HG02623 (cell line): Measurements from ENCODE around the gene RABGAP1L.
"Not testable (repeated sequence)": the region's sequence is repeated elsewhere in the genome, so short reads cannot be mapped to it uniquely, and the experiment has no call there.

Experiments used
- ATAC-seq: cut with Tn5 transposase; IDR thresholded peaks from one replicate; pipeline ENCODE4 v1.9.1; 2021; ENCODE audit warnings: moderate library complexity; ENCODE audit not compliant: unreplicated experiment

RABGAP1L gene

DNA sequence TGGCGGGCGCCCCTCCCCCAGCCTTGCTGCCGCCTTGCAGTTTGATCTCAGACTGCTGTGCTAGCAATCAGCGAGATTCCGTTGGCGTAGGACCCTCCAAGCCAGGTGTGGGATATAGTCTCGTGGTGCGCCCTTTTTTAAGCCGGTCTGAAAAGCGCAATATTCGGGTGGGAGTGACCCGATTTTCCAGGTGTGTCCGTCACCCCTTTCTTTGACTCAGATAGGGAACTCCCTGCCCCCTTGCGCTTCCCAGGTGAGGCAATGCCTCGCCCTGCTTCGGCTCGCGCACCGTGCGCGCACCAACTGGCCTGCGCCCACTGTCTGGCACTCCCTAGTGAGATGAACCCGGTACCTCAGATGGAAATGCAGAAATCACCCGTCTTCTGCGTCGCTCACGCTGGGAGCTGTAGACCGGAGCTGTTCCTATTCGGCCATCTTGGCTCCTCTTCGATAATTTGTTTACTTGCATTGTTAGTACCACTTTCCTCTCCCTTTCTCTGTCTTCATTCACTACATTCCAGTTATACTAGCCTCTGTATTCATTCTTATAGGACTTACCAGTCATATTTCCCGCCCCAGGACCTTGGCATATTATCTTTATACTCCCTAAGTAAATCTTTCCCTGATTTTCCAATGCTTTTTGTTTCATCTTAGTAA is 79.7 kb downstream of the RABGAP1L start:
- ATAC-seq, result not testable (repeated sequence)

GRCh38 chr1:174239541-174239940 is 80.2 kb downstream of the RABGAP1L start:
- ATAC-seq, result no peak

DNA sequence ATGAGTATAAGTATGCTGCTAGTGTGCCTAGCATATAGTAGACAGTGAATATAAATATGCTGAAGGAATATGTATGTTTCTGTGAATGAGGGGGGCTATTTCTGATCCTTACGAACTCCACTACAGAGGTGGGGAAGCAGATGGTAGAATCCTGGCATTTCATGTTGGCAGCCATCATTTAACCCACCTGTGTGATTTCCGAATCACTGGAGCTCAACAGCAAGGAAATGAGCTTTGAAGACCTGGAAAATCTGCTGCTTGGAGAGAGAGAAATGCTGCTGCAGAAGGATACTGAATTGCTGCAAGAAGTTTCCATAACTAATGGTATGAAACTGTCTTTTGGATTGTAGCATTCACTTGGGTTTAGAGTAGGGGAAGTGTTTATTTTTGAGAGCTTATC is 83.5 kb downstream of the RABGAP1L start:
- ATAC-seq, result no peak

DNA sequence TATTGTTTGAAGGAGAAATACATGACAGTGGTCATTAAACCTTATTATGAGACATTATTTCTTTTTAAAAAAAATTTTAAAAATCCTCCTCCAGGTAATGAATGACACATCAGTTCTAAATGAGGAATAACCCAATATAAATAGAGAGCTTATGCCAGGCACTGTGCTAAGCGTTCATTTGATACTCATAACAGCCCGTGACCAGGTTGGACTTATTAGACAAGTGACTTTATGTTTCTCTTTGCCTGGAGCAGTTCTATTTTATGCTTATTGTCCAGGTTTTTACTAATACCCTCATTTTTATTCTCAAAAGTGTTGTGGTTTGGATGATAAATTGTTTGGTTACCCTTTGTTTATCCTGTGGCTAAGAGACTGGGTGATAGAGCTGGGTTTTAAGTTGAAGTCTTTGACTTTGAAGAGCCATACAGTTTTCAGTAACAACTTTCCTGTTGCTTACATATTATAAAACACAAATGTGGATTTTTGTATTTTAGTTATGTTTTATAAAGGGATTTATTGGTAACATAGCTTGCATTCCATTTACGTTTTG is 84.2 kb downstream of the RABGAP1L start:
- no peak for ATAC-seq

DNA sequence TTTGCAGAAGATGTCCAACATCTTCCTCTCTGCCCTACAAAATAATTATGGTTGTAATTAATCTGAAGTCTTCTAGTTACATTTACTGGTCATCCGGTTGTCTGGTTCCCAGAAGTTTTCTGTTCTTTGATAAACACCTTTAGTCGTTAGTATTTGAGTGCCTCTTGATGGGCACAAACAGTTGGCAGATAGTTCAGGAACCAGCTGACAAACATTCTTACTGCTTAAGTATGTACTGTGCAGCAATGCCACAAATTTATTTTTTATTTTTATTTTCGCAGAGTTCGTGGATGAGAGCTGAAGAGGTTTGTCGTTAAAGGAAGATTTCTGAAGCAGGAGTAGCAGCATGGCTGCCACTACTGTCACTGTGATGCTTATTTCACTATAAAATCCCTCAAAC is 84.7 kb downstream of the RABGAP1L start:
- no peak for ATAC-seq

- no peak for ATAC-seq
These were observed 88.2 kb downstream of the RABGAP1L start for GRCh38 chr1:174247472-174247871.

DNA sequence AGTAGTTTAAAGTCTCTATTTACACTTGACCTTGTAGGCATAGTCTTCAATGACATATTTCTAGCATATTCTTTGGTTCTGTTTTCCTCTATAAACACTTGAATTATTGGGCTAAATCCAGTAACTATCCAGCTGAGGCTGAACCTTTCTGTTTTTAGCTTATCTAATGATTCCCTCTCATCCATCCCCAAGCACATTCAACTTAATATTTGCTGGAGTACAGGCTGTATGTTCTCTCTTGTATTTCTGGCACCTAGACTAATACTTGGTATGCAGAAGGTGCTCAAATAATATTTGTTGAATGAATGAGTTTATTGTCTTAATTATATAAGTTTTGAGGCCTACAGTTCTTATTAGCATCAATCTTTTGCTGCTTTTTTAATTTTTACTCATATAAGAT is 88.7 kb downstream of the RABGAP1L start:
- ATAC-seq, result no peak

DNA sequence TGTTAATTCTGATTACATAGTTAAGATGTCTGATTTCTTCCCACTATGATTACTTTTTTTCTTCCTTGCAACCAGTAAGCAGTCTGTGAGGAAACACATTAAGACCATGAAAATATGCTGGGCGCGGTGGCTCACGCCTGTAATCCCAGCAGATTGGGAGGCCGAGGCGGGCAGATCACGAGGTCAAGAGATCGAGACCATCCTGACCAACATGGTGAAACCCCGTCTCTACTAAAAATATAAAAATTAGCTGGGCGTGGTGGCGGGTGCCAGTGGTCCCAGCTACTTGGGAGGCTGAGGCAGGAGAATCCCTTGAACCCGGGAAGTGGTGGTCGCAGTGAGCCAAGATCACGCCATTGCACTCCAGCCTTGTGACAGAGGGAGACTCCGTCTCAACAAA is 97.1 kb downstream of the RABGAP1L start:
- not testable (repeated sequence) for ATAC-seq

DNA sequence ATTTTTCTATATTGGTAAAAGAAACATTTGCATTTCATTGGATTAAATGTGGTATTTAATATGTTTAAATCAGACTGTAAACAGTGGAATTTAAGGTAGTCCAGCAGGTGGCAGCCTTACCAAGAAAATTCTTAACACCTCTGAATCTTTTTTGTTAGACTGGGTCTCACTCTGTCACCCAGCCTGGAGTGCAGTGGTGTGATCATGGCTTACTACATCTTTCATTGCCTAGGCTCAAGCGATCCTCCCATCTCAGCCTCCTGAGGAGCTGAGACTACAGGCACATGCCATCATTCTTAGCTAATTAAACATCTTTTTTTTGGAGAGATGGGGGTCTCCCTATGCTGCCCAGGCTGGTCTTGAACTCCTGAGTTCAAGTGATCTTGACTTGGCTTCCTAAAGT is 98.8 kb downstream of the RABGAP1L start:
- no peak for ATAC-seq

DNA sequence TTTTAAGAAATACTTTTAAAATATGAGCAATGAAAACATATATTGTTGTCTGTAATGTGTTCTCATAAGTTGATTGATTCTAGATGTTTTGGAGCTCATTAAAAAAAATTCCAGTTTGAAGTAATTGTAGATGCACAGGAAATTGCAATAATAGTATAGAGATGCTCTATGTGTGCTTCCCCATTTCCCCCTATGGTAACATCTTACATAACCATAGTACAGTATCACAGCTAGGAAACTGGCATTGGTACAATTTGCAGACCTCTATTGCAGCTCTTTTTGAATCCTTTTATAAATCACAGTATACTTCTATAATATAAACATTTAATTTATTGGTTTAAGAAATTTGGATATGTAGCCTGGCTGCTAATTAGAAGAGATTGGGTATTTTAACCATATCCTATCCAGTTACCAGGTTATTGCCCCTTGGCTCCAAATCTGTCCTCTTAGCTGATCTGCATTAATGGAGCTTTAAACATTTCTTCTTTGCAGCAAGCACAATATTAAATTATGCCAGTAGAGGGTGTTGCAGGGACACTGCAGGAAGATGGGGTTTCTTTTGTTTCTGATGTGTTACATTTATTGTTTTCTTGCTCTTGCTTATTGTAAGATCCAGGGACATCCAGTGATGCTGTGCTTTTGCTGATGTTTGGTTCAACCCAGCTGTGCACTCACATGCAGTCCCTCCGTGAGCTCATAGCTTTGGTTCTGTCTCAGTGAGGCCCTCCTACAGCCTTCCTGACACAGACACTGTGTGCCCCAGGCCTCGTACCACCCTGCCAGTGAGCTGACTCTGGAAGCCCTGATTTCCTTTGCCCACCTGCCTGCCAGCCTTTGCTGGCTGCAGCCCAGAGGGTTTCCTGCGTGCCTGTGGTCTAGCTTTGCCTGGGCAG is 103.3 kb downstream of the RABGAP1L start:
- no peak for ATAC-seq

- ATAC-seq, result no peak
These were observed 106.0 kb downstream of the RABGAP1L start for GRCh38 chr1:174265282-174265681.

DNA sequence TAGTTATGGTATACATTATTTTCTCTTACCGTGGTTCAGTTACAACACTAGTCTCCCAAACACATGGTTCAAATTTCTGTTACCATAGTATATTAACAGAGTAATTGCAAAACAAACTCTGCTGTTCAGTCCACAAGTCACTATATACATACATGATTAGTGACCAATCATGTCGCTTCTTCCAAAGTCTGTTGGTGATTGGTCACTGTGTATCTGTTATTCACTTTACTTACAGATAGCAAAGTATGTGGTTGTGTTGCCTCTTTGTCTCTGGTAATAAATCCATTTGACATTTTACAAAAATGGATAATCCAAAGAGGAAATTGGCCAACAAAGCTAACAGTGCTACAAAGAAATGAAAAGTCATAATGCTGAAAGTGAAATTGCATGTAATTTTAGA is 107.2 kb downstream of the RABGAP1L start:
- no peak for ATAC-seq

DNA sequence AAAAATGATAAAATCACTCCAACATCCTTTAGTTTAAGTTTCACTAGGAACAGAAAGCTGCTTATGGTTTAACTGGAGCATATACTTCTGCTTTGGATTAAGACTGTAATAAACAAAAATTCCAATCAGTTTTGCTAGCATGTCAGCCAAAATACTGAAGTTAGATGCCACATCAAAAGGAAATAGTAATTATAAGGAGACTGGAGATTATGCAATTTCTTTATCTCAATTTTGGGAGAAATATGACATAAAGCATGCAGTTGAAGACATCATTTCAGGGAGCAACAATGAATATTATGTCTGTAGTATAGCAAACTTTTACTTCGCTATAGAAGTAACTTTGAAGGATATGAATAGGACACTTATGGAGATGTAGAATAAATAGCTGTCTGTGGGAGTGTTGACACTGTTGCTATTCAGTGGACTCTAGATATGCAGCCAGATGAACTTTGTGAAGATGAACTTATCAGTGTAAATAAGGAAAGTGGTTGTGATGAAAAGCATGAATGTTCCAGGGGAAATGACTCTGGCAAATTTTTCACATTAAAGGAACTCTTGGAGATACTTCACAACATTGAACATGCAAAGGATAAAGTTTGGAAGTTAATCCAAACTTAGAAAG is 107.8 kb downstream of the RABGAP1L start:
- ATAC-seq, result no peak

- ATAC-seq, result no peak
These were observed 110.8 kb downstream of the RABGAP1L start for GRCh38 chr1:174269989-174270651.

DNA sequence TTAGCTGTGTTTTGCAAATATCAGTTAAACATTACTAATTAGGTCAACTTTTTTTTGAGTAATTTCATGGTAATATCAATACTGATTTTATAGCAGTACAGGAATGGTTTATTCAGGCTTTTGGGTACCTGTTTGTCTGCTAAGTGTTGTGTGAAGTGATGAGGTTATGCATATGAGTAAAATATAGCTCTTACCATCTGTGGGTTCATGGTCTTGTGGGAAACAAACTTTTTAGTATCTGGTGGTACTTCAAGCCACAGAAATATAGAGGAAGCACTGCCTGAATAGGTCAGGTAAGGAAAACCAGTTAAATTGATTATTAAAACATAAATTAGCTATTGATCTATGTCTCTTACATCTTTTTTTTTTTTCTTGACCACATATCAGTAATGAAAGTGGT is 113.9 kb downstream of the RABGAP1L start:
- ATAC-seq, result no peak

DNA sequence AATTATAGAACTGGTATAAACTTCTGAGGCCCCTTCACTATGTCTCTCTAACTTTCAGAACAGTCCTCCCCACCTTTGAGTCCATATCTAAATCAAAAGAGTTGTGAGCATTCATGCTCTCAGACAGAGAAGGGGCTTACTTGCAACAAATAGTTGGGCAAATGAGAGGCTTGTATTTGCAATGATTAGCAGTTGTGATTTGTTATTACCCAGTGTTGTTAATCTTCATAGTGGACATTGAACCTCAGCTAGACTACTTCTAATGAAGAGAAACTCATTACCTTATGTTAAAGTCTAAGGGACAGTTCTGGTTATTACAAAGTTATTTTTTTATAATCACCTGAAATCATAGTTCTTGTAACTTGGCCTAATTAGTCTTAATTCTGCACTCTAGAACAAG is 114.5 kb downstream of the RABGAP1L start:
- ATAC-seq, result no peak

DNA sequence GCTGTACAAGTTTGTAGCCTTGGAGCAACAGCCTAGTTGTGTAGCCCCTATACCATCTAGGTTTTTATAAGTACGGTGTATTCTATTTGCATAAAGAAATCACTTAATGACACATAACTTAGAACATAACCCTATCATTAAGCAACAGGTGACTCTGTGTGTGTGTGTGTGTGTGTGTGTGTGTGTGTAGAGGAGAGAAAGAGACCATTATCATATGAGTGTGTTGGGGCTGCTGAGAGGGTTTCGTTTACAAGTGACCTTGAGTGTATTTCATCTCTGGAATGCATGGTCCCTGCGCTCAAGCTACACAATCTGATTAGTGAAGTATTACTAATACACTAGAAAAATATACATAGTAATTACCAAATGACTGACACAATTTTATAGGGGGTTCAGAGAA is 115.1 kb downstream of the RABGAP1L start:
- ATAC-seq, result no peak

DNA sequence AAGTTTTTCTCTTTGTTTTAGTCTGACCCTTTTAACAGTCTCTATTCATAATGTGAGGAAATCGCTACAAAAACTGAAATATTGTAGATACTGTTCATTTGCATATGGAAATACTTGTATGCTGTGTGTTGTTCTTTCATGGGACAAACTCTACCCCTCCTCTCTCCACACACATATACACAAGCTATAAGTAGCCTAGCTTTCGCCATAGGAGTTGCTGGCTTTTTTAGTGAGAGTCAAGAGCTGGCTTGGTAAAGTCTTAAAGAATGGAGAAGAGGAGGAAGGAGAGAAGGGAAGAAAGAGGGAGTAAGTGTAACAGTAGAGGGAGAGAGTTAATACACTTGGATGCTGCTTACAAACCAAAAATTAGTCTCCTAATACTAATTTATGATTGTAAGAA is 115.6 kb downstream of the RABGAP1L start:
- ATAC-seq, result no peak

- ATAC-seq, result no peak
These were observed 116.8 kb downstream of the RABGAP1L start for GRCh38 chr1:174276087-174276486.

DNA sequence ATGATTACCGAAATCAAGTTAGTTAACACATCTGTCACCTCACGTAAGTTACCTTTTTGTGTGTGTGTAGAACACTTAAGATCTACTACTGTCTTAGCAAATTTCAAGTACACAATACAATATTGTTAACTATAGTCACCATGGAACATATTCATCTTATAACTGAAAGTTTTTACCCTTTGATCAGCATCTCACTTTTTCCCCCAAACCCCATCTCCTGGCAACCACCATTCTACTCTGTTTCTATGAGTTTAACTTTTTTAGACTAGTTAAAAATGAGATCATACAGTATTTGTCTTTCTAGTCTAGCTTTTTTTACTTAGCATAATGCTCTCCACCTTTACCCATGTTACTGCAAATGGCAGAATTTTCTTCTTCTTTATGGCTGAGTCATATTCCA is 124.7 kb downstream of the RABGAP1L start:
- no peak for ATAC-seq

DNA sequence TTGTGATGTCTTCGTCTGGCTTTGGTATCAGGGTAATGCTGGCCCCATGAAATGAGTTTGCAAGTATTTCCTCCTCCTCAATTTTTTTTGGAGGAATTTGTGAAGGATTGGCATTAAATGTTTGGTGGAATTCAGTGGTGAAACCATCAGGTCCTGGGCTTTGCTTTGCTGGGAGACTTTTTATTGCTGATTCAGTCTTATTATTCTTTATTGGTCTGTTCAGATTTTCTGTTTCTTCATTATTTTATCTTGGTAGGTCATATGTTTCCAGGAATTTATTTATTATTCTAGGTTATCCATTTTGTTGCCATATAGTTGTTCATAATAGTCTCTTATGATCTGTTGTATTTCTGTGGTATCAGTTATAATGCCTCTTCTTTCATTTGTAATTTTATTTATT is 126.7 kb downstream of the RABGAP1L start:
- no peak for ATAC-seq
